Activated CD8-positive, alpha-beta memory T cell treated with anti-CD3 and anti-CD28 coated beads for 4 hours (primary cell): ENCODE data around the gene TAC3.
"Not testable (repeated sequence)": the region's sequence is repeated elsewhere in the genome, so short reads cannot be mapped to it uniquely, and the experiment has no call there.

ENCODE experiments used
- DNase-seq, 2 donors: peaks; one replicate each; pipeline ENCODE4 v3.0.0-alpha.2; 2020; ENCODE audit warnings: low read depth in 2 of 2

The TAC3 gene

DNA sequence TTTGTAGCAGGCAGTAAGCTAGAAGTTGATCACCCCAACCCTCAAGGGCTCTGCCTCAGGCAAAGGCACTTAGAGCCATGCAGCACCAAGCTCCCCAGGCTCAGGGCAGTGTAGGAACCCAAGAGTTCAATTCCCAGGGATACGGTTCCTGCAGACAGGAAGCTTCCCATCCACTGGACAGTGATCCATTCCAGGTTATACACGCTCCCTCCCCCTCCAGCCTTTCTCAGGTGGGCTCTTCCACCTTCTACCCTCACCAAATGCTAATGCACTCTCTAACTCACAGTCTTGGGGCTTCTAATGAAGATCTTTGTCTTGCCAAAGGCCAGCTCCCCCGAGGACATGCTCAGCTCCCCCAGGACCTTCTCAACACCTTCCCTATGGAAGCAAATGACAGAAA is 20.9 kb upstream of the TAC3 start:
- no peak for DNase-seq

GRCh38 chr12:57033431-57033830 is 17.1 kb upstream of the TAC3 start:
- DNase-seq = no peak

DNA sequence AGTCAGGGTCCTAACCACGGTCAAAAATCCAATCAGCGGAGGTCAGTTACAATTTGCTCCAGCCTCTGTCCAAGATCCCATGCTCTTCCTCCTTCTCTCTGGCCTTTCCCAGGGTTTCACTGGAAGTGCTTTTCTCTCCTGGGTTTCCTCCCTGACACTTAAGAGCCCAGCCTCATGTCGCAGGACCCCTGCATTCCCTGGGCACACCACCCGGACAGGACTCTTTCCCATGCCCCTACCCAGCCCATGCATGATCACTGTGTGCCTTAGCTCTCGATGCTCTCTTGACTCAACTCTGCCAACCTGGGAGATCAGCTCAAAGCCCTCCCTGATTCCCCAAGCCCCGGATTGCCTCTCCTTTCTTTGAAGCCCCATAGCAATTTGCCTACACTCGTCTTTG is 15.5 kb upstream of the TAC3 start:
- no peak for DNase-seq

DNA sequence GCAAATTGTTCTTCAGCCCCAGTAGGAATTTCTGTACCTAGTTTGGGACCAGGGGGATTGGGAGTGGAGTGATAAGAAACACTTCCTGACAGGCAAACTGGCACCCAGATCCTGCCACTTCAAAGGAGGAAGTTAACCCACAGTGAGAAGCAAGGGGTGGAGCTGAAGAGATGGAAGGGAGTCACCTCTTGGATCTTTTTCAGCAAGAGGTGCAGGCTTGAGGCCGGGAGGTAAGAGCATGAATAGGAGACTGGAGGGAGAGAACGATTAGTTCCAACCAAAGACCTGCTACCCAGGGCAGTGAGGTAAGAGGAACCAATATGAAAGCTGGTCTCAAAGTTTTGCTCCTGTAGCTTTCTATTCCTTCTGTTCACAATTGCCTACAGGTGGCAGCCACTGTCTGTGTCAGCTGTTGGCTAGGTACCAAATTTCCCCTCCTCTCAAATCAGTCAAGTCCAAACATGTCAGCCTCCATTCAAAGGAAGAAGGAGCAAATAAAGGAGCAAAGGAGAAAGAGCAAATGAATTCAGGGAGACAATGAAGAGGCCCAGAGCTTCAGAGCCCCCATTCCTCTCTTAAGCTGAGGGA is 14.9 kb upstream of the TAC3 start:
- no peak for DNase-seq

GRCh38 chr12:57029457-57029856 is 13.1 kb upstream of the TAC3 start:
- DNase-seq = no peak

- no peak for DNase-seq
These were observed 11.4 kb upstream of the TAC3 start for GRCh38 chr12:57027805-57028153.

GRCh38 chr12:57027011-57027804 is 10.9 kb upstream of the TAC3 start:
- no peak for DNase-seq

DNA sequence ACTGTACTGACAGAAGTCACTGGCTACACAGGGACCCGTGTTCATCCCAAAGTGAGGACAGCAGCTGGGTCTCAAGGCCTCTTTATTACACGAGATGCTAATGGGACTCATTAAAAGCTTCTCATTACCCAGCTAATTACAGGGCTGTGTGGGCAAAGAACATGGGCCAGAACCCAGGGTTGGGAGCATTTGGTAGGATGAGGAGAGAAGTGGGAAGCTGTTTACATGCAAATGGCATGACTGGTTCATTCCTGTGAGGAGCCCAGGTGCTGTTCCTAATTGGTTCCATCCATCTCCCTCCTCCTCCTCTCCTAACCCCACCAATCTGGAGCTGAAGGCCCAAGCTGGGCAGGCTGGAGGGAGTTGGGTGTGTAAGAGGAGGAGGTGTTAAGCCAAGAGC is 8.9 kb upstream of the TAC3 start:
- no peak for DNase-seq

- DNase-seq = not testable (repeated sequence)
These were observed 6.0 kb upstream of the TAC3 start for GRCh38 chr12:57022324-57022723.

DNA sequence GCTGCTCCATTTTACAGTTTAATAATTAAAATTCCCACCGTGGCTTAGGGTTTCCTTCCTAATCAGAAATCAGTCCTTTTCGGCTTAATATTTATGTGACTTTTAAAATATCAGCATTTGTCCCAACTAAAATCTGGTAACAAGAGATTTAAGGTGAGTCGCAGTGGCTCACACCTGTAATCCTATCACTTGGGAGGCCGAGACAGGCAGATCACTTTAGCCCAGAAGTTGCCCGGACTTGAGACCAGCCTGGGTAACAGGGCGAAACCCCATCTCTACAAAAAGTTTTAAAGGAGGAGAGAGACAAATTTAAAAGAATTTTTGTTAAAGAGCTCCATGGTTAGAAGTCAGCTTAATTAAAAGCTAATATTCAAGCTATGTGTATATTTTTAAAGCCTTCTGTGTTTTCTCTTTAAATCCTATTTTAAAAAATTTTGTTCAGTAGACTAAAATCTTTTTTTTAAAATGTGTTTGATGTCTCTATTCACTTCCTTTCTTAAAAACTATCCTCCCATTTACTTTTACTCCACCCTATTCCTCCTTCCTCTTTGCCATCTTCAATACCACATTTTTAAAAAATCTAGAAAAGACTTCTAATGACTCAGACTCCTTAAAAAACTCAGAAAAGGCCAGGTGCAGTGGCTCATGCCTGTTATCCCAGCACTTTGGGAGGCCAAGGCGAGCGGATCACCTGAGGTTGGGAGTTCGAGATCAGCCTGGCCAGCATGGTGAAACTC is 3.8 kb upstream of the TAC3 start:
- DNase-seq = no peak

- DNase-seq = no peak
These were observed 2.6 kb upstream of the TAC3 start for GRCh38 chr12:57018906-57019305.

DNA sequence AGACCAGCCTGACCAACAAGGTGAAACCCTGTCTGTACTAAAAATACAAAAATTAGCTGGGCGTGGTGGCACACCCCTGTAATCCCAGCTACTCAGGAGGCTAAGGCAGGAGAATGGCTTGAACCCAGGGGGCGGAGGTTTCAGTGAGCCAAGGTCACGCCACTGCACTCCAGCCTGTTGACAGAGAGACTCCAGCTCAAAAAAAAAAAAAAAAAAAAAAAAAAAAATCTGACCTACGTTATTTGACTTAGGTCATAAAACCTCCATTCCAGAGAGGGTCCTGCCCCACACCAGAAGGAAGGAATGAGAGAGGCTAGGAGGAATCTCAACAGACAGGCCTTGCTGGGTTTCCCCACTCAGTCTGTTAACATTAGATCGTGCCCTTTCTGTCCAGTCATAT is 2.0 kb upstream of the TAC3 start:
- not testable (repeated sequence) for DNase-seq

- DNase-seq = no peak
These were observed 3.5 kb downstream of the TAC3 start for GRCh38 chr12:57012600-57013465.

- DNase-seq = no peak
These were observed 4.6 kb downstream of the TAC3 start for GRCh38 chr12:57011438-57012424.

- DNase-seq = no peak
These were observed 5.6 kb downstream of the TAC3 start for GRCh38 chr12:57010627-57011247.

DNA sequence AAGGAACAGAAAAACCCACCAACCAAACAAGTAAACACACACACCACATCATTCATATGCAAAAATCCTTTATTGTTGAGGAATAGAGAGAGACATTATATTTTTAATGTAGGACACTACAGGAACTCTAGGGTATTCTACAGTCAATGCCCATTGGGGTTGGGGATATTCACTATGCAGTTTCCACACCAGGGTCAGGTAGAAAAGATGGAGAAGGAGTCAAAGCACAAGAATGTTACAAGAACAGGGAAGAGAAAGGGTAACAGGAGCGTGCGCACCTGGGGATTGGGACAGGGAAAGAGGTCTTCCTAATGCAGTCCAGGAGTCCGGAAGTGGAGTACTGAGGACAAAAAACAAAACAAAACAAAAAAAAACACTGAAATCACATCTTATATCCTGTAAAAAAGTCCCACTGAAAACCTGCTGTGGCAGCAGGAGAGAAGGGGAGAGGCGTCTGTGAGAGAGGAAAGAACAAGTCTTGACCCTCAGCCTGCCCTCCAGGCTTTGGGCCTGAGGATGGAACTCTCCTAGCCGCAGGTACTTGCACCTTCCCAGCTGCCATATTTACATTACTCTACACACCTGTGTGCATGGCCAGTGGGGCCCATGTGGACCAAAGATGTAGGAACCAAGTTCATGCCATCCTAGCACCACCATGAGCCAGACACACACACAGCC is 6.2 kb downstream of the TAC3 start:
- no peak for DNase-seq

GRCh38 chr12:57008178-57008577 is 8.2 kb downstream of the TAC3 start:
- no peak for DNase-seq

DNA sequence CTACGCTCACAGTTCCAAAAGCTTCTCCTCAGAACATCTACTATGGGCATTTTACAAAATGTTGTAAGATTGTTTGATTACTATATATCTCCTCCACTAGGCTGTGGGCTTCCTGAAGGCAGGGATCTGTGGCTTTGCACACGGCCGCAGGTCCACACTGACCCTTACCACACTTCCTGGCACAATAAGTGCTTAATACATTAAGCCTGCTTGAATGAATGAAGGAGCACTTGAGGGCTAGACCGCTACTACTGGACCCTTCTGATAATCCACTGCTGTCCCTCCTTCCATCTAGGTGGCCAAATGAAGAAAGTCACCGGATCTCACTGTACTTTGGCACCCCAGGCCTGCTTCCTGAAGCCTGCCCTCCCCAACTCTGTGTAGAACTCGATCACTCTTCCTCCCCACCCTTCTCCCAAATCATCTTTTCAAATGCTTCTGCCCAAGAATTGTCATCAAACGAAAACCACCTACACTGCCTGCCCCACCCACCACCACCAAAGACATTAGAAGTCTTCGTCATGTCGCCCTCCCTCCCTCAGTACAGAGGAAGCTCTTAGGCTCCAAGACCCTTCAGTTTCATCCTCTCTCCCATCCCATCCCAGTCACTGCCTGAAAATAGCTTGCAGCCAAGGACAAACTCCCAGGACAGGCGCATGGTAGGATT is 9.4 kb downstream of the TAC3 start:
- no peak for DNase-seq
